H1 (cell line): ENCODE results near the gene IL2RA. TPM values are rescaled to one million over a fixed set of nuclear protein-coding genes. Genes with fewer than 3 reads are reported as not detected.

Experiments
- CTCF ChIA-PET: fragments of 300-600 bp; sonication (Branson Sonifier 250); formaldehyde crosslinking; loops from one replicate; lab custom pipeline; 2021; ENCODE audit not compliant: partially characterized antibody; lab: Charles Lee
- POLR2A ChIA-PET: fragments of 300-600 bp; sonication (Branson Sonifier 250); formaldehyde crosslinking; loops from one replicate; lab custom pipeline; 2021; ENCODE audit warnings: inconsistent platforms; ENCODE audit not compliant: partially characterized antibody; lab: Charles Lee
- DNase-seq, 2 experiments: peaks; one replicate each; pipeline versions ENCODE4 v3.0.0 to v3.0.0-alpha.2; 2010 to 2022; ENCODE audit warnings: low spot score in 2 of 2, low read depth in 1 of 2, mixed read lengths in 1 of 2
- FAIRE-seq: peaks from 2 replicates; lab custom pipeline; 2011; peaks lifted over from hg19 to GRCh38; lab: Jason Lieb, UNC
- H2AFZ ChIP-seq: 2 replicates; pipeline ENCODE4 v1.8.1; 2012; ENCODE audit warnings: low read length, inconsistent platforms
- H2AK5ac ChIP-seq: 2 replicates; pipeline ENCODE4 v1.6.1; 2013; ENCODE audit warnings: low read depth, low read length
- H2BK120ac ChIP-seq: replicated peaks from 2 replicates; pipeline ENCODE3; 2013; ENCODE audit warnings: low read depth, low read length, inconsistent platforms
- H2BK12ac ChIP-seq: 2 replicates; pipeline ENCODE4 v1.6.1; 2013; ENCODE audit warnings: low read depth, low read length
- H2BK15ac ChIP-seq: 2 replicates; pipeline ENCODE4 v1.6.1; 2013; ENCODE audit warnings: low read length
- H2BK20ac ChIP-seq: 2 replicates; pipeline ENCODE4 v1.6.1; 2013; ENCODE audit warnings: low read length
- H2BK5ac ChIP-seq: 2 replicates; pipeline ENCODE4 v1.6.1; 2013; ENCODE audit warnings: low read depth, low read length
- H3K14ac ChIP-seq: 2 replicates; pipeline ENCODE4 v1.6.1; 2013; ENCODE audit warnings: inconsistent platforms; ENCODE audit not compliant: insufficient read length
- H3K18ac ChIP-seq: 2 replicates; pipeline ENCODE4 v1.6.1; 2013; ENCODE audit warnings: low read length; ENCODE audit errors: extremely low read depth
- H3K23ac ChIP-seq: 2 replicates; pipeline ENCODE4 v1.6.1; 2013; ENCODE audit warnings: inconsistent platforms; ENCODE audit not compliant: insufficient read length
- H3K23me2 ChIP-seq: 2 replicates; pipeline ENCODE4 v1.6.1; 2013; ENCODE audit warnings: low read depth, low read length
- H3K27ac ChIP-seq: 2 replicates; pipeline ENCODE4 v1.6.1; 2011; ENCODE audit warnings: low read depth, low read length, inconsistent platforms
- H3K27me3 ChIP-seq, 4 experiments: replicated peaks in 1 of 4; 1 replicate in 1 of 4; 2 replicates in 3 of 4; pipeline versions ENCODE4 v1.6.1 to v1.8.1; 2011 to 2013; ENCODE audit warnings: low read length in 3 of 4, mild to moderate bottlenecking in 3 of 4, inconsistent platforms in 2 of 4, mixed read lengths in 2 of 4, moderate library complexity in 1 of 4; ENCODE audit not compliant: control insufficient read depth in 3 of 4, insufficient read depth in 3 of 4; ENCODE audit errors: extremely low read depth in 1 of 4
- H3K36me3 ChIP-seq, 4 experiments: 2 replicates each; pipeline versions ENCODE4 v1.6.1 to v1.8.1; 2011 to 2013; ENCODE audit warnings: mild to moderate bottlenecking in 4 of 4, low read length in 3 of 4, moderate library complexity in 2 of 4, control low read depth in 1 of 4, inconsistent platforms in 1 of 4; ENCODE audit not compliant: insufficient read depth in 4 of 4, control insufficient read depth in 2 of 4
- H3K4ac ChIP-seq: replicated peaks from 2 replicates; pipeline ENCODE3; 2013; ENCODE audit warnings: low read length, low read depth, mixed read lengths, inconsistent platforms; ENCODE audit not compliant: insufficient read length
- H3K4me1 ChIP-seq, 4 experiments: replicated peaks in 1 of 4; 1 replicate in 1 of 4; 2 replicates in 3 of 4; pipeline versions ENCODE4 v1.6.1 to v1.8.1; 2011 to 2013; ENCODE audit warnings: low read length in 3 of 4, inconsistent platforms in 2 of 4, mixed read lengths in 1 of 4; ENCODE audit not compliant: insufficient read depth in 4 of 4, control insufficient read depth in 3 of 4
- H3K4me2 ChIP-seq, 2 experiments: 2 replicates each; pipeline versions ENCODE4 v1.6.1 to v1.8.1; 2011 to 2013; ENCODE audit warnings: low read depth in 2 of 2, low read length in 2 of 2, control low read depth in 1 of 2, inconsistent platforms in 1 of 2, mild to moderate bottlenecking in 1 of 2; ENCODE audit not compliant: insufficient read depth in 1 of 2
- H3K4me3 ChIP-seq, 4 experiments: fragments of 200-600, 300-600 bp in 1 of 4; sonication (generic), shearing (Covaris generic), sonication (Bioruptor Twin) in 1 of 4; 2 replicates each; pipeline versions ENCODE4 v1.5.1 to v1.8.1; 2011 to 2016; ENCODE audit warnings: low read length in 4 of 4, low read depth in 3 of 4, control low read depth in 2 of 4, inconsistent platforms in 2 of 4, mild to moderate bottlenecking in 2 of 4, mixed read lengths in 1 of 4, moderate library complexity in 1 of 4; ENCODE audit not compliant: insufficient read depth in 2 of 4; ENCODE audit errors: extremely low read depth in 1 of 4
- H3K56ac ChIP-seq: replicated peaks from 2 replicates; pipeline ENCODE3; 2013; ENCODE audit warnings: low read depth, mild to moderate bottlenecking, mixed read lengths, low read length, inconsistent platforms; ENCODE audit not compliant: insufficient read length
- H3K79me1 ChIP-seq: 2 replicates; pipeline ENCODE4 v1.6.1; 2013; ENCODE audit warnings: low read depth, low read length, control low read depth
- H3K79me2 ChIP-seq, 2 experiments: 2 replicates each; pipeline versions ENCODE4 v1.6.1 to v1.8.1; 2012 to 2013; ENCODE audit warnings: low read length in 2 of 2, mild to moderate bottlenecking in 2 of 2, inconsistent platforms in 1 of 2; ENCODE audit not compliant: insufficient read depth in 2 of 2, control insufficient read depth in 1 of 2
- H3K9ac ChIP-seq, 4 experiments: replicated peaks in 1 of 4; 1 replicate in 1 of 4; 2 replicates in 3 of 4; pipeline versions ENCODE4 v1.6.1 to v1.8.1; 2011 to 2013; ENCODE audit warnings: low read depth in 3 of 4, low read length in 3 of 4, control low read depth in 2 of 4, mild to moderate bottlenecking in 2 of 4, moderate library complexity in 2 of 4, inconsistent platforms in 1 of 4; ENCODE audit errors: extremely low read depth in 1 of 4
- H3K9me3 ChIP-seq, 2 experiments: 2 replicates each; pipeline versions ENCODE4 v1.6.1 to v1.8.1; 2012 to 2013; ENCODE audit warnings: mild to moderate bottlenecking in 2 of 2, moderate library complexity in 2 of 2, control low read depth in 1 of 2, inconsistent platforms in 1 of 2, low read depth in 1 of 2, low read length in 1 of 2, mixed read lengths in 1 of 2; ENCODE audit not compliant: insufficient read depth in 2 of 2
- H4K20me1 ChIP-seq, 2 experiments: replicated peaks in 1 of 2; 2 replicates each; pipeline versions ENCODE3 to v1.8.1; 2011 to 2013; ENCODE audit warnings: inconsistent platforms in 2 of 2, low read length in 2 of 2, mild to moderate bottlenecking in 1 of 2; ENCODE audit not compliant: insufficient read depth in 2 of 2, control insufficient read depth in 1 of 2
- H4K5ac ChIP-seq: 2 replicates; pipeline ENCODE4 v1.6.1; 2013; ENCODE audit warnings: low read length, low read depth, mixed read lengths, inconsistent platforms; ENCODE audit not compliant: insufficient read length
- H4K8ac ChIP-seq: 2 replicates; pipeline ENCODE4 v1.8.0; 2013; ENCODE audit warnings: mild to moderate bottlenecking, moderate library complexity, low read length, inconsistent platforms; ENCODE audit not compliant: insufficient read depth; ENCODE audit errors: extremely low read depth
- H4K91ac ChIP-seq: replicated peaks from 2 replicates; pipeline ENCODE3; 2013; ENCODE audit warnings: low read length, mixed read lengths, inconsistent platforms; ENCODE audit not compliant: insufficient read length
- E2F6 ChIP-seq: IDR thresholded peaks from 2 replicates; pipeline ENCODE4 v1.6.1; 2012; ENCODE audit warnings: inconsistent platforms
- JUND ChIP-seq: IDR thresholded peaks from 2 replicates; pipeline ENCODE4 v1.6.1; 2011; ENCODE audit warnings: mild to moderate bottlenecking, improper control_type of control experiment, low read length
- POU5F1 ChIP-seq: IDR thresholded peaks from 2 replicates; pipeline ENCODE4 v1.6.1; 2011; ENCODE audit warnings: low read depth, mild to moderate bottlenecking, low read length, moderate library complexity
- RFX5 ChIP-seq: IDR thresholded peaks from 2 replicates; pipeline ENCODE4 v1.6.1; 2011; ENCODE audit warnings: low read depth, low read length, improper control_type of control experiment, borderline replicate concordance
- SAP30 ChIP-seq: fragments of 300-600 bp; sonication (generic); IDR thresholded peaks from 2 replicates; pipeline ENCODE4 v1.7.1; 2012; ENCODE audit warnings: low read length, moderate library complexity, mild to moderate bottlenecking, inconsistent platforms; ENCODE audit not compliant: insufficient read depth, insufficient replicate concordance
- SIRT6 ChIP-seq: IDR thresholded peaks from one replicate; pipeline ENCODE4 v1.7.1; 2012; ENCODE audit warnings: low read length, inconsistent platforms
- SUZ12 ChIP-seq: fragments of 200-600 bp; sonication (generic); IDR thresholded peaks from 2 replicates; pipeline ENCODE4 v1.6.1; 2012; ENCODE audit warnings: mild to moderate bottlenecking, inconsistent platforms, low read length, moderate library complexity, mixed read lengths
- WGBS, 2 experiments: shearing (Covaris generic) in 1 of 2; methylation state at CpG; one replicate each; pipeline versions ENCODE4 v1.1.6 to v1.1.7; 2013 to 2015; ENCODE audit warnings: low lambda C conversion rate in 2 of 2, mixed read lengths in 2 of 2, inconsistent platforms in 1 of 2, low coverage in 1 of 2, missing lambda C conversion rate in 1 of 2; ENCODE audit not compliant: insufficient replicate concordance in 2 of 2, insufficient coverage in 1 of 2, insufficient read length in 1 of 2; ENCODE audit errors: extremely low coverage in 1 of 2, missing lambda C conversion rate in 1 of 2; 5-methylcytosine and 5-hydroxymethylcytosine counted together
- polyA plus RNA-seq, 7 experiments: library from polyadenylated mRNA; depleted of rRNA in 3 of 7; stranded (reverse) in 5 of 7; unstranded in 2 of 7; fragments of >200 nt in 5 of 7; fragments of 200-250 nt in 2 of 7; gene quantifications; 1 replicate in 5 of 7; 2 replicates in 1 of 7; 4 replicates in 1 of 7; pipeline versions ENCODE4 v1.2.1 to v1.2.3, GENCODE V29; 2011 to 2013; ENCODE audit warnings: missing spikeins in 2 of 7, mixed read lengths in 2 of 7
- total RNA-seq: library from RNA; stranded (reverse); fragmentation: NEBNext Ultra II Directional; extraction: Animal tissue kit (Norgen Biotek cat#: 25700); gene quantifications from 2 replicates; pipeline ENCODE4 v1.2.1, GENCODE V29; 2021
- TF ChIP-seq, protein P1 (sequence below): IDR thresholded peaks from 2 replicates; pipeline ENCODE4 v1.6.1; 2011; ENCODE audit warnings: low read depth, mild to moderate bottlenecking, low read length; ENCODE audit not compliant: insufficient read depth
- TF ChIP-seq, protein P2 (sequence below): IDR thresholded peaks from 2 replicates; pipeline ENCODE4 v1.6.1; 2012; ENCODE audit warnings: inconsistent platforms

The IL2RA gene
- total and polyA plus RNA-seq, 2 of the 8 experiments (the other 6 are each of a cell fraction or from before 2014, with no cell fraction given), result not detected

DNA sequence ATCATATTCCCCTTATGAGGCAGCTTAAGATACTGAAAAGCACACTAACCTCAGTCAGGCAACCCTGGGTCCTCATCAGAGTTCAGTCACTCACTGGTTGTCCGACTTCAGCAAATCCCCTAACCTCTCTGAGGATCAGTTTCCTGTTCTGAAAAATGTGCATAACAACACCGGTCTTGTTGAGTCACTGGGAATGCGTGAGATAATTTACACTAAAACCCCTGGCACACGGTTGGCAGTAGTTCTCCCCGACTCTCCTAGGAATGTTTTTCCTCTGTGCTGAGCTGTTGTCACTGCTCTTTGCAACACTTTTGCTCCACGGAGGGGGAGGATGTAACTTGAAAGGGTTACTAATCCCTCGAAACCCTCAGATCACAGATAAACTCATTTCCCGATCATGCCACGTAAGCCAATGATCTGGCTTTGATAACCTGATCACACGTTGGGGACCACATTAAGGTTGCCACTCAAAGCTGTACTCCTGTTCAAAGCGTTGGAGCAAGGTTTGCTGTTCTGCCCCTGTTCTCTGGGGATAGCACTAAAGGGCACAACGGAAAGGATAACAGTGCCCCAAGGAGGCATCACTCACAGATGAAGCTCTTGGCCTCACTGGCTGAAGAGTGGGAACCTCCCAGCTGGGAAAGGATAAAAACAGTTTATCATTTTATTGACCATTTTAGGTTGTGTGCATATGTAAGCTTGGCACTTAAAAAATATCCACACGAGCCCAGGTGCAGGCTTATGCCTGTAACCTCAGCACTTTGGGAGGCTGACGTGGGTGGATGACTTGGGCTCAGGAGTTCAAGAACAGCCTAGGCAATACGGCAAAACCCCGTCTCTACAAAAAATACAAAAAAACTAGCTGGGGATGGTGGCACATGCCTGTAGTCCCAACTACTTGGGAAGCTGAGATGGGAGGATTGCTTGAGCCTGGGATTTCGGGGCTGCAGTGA is 21.6 kb upstream of the IL2RA start:
- WGBS, 2 experiments, result 76% methylated on average over 17 of the region's 17 CpGs; no CpG with 5 or more reads in 1 of the 2 experiments
- ChIA-PET POLR2A (interaction anchor here (1.0 to 1.9 kb wide), 2 partner anchors 88 to 119 kb away, joined by 3 to 7 read pairs; partner anchors contain the start of gene PFKFB3), CTCF (interaction anchor here (0.7 to 1.9 kb wide), 7 partner anchors 33 to 364 kb away, joined by 3 to 5 read pairs (median 3); partner anchors contain the start of gene PFKFB3)
- Histone ChIP-seq H3K4me1 (peaks cover 0 to 9% (median 4%) of the 10 kb centered on the region in 4 experiments; a peak in 2 of 7 replicates), H2BK120ac (no peak overlapping the region), H3K4ac (no peak overlapping the region), H3K23me2 (no peaks in the 10 kb centered on the region), H4K5ac (no peak overlapping the region), H2BK15ac (no peak overlapping the region), H3K9me3 (no peaks in the 10 kb centered on the region), H2AK5ac (no peak overlapping the region), H3K27me3 (no peaks in the 10 kb centered on the region), H4K20me1 (no peaks in the 10 kb centered on the region), H3K79me2 (no peaks in the 10 kb centered on the region), H2BK12ac (0 out of 2 replicates have a peak overlapping the region, but pooled peaks have one; percentile 39), H2AFZ (peak overlapping the region; percentile 99), H3K4me2 (no peak overlapping the region), H4K8ac (no peak overlapping the region), H3K9ac (no peak overlapping the region), H3K18ac (no peak overlapping the region), H4K91ac (no peak overlapping the region), H3K27ac (no peak overlapping the region), H3K4me3 (no peak overlapping the region), H3K14ac (no peak overlapping the region), H2BK5ac (peak overlapping the region; percentile 73; the same call in 1 of the 2 replicates), H3K56ac (no peak overlapping the region), H3K79me1 (no peaks in the 10 kb centered on the region), H3K23ac (no peak overlapping the region), H2BK20ac (no peak overlapping the region; the same call in 1 of the 2 replicates), H3K36me3 (no peaks in the 10 kb centered on the region)
- FAIRE-seq (no peak), DNase-seq (no peak)
- TF ChIP-seq, protein P1, sequence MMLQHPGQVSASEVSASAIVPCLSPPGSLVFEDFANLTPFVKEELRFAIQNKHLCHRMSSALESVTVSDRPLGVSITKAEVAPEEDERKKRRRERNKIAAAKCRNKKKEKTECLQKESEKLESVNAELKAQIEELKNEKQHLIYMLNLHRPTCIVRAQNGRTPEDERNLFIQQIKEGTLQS, result no peak
- TF ChIP-seq SAP30 (no peak), SUZ12 (no peak), E2F6 (no peak), RFX5 (no peak), SIRT6 (no peak), JUND (no peak), POU5F1 (no peak)
- TF ChIP-seq, protein P2, sequence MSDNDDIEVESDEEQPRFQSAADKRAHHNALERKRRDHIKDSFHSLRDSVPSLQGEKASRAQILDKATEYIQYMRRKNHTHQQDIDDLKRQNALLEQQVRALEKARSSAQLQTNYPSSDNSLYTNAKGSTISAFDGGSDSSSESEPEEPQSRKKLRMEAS, result no peak
